SK-N-SH treated with all-trans-retinoic acid at 6 μM for 48 hours (cell line): ENCODE data around the gene GNAS-AS1.

Experiments used
- ZFP30 ChIP-seq: fragments of 450-650 bp; formaldehyde crosslinking; IDR thresholded peaks from 2 replicates; pipeline ENCODE4 v1.5.0; 2022; ENCODE audit warnings: mild to moderate bottlenecking, moderate library complexity
- ZNF70 ChIP-seq: fragments of 450-650 bp; formaldehyde crosslinking; IDR thresholded peaks from 2 replicates; pipeline ENCODE4 v1.5.0; 2020; ENCODE audit warnings: mild to moderate bottlenecking, moderate library complexity
- TF ChIP-seq, protein P1 (sequence below): fragments of 250-450 bp; sonication (Bioruptor Pico); IDR thresholded peaks from 2 replicates; pipeline ENCODE4 v1.5.1; 2021; ENCODE audit warnings: mild to moderate bottlenecking, moderate library complexity

DNA sequence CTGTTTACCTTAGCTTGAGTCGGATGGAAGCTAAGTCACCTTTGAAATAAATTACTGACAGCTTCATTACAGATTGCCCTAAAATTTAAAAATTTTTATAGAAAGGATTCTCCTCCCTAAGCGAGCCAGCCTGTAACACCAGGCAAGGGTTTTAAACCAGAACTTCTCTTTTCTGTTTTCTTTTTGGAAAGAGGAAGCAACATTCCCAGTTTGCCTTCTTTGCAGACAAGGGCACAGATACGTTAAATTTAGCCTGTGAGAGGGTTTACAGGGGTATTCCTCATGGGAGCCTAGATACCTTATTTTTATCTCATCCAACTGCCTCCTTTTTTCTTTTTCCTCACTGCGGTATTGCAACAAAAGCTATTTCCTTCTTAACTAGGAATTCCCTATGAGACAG, 46.8 kb upstream of the GNAS-AS1 start:
- TF ChIP-seq, protein P1, sequence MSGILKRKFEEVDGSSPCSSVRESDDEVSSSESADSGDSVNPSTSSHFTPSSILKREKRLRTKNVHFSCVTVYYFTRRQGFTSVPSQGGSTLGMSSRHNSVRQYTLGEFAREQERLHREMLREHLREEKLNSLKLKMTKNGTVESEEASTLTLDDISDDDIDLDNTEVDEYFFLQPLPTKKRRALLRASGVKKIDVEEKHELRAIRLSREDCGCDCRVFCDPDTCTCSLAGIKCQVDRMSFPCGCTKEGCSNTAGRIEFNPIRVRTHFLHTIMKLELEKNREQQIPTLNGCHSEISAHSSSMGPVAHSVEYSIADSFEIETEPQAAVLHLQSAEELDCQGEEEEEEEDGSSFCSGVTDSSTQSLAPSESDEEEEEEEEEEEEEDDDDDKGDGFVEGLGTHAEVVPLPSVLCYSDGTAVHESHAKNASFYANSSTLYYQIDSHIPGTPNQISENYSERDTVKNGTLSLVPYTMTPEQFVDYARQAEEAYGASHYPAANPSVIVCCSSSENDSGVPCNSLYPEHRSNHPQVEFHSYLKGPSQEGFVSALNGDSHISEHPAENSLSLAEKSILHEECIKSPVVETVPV (CRISPR knock-in tag) = no peak
- TF ChIP-seq ZFP30 (CRISPR knock-in tag) (no peak), ZNF70 (CRISPR knock-in tag) (no peak)
